C4-2B (cell line): Measurements from ENCODE around the gene ABHD17C.
A peak's percentile ranks its signal among the peaks of the same experiment; 100 is the strongest.

ENCODE experiments used
- CTCF ChIP-seq: fragments of 450-650 bp; conservative IDR thresholded peaks from 2 replicates; pipeline ENCODE4 v1.5.1; 2017; ENCODE audit warnings: mild to moderate bottlenecking
- ZFX ChIP-seq: fragments of 450-650 bp; IDR thresholded peaks from 2 replicates; pipeline ENCODE4 v1.6.1; 2017

- peak; percentile 52 for TF ChIP-seq CTCF
- TF ChIP-seq ZFX, result no peak
Observed at GRCh38 chr15:80660119-80660518, 35.0 kb upstream of the ABHD17C start.
